ENCODE data around the gene PIK3R1. TPM values are rescaled to one million over a fixed set of nuclear protein-coding genes. Genes with fewer than 3 reads are reported as not detected.

Gene PIK3R1
- total and polyA plus RNA-seq, 2 experiments from 2014 or later, result 5.9 to 9.8 TPM

GRCh38 chr5:68325065-68325580 lies 109.6 kb downstream of the PIK3R1 start:
- DNase-seq (ENCODE audit: low spot score) (no peak), ATAC-seq (no peak)
- Histone ChIP-seq H3K4me1 (ENCODE audit: insufficient read depth) (no peaks in the 10 kb centered on the region), H2AFZ (no peak overlapping the region), H3K27ac (ENCODE audit: low read depth) (no peak overlapping the region), H3K79me2 (replicated peaks; ENCODE audit: insufficient read depth) (no peaks in the 10 kb centered on the region), H4K20me1 (replicated peaks; ENCODE audit: insufficient read depth) (no peaks in the 10 kb centered on the region), H3K27me3 (ENCODE audit: insufficient read depth) (no peaks in the 10 kb centered on the region), H3K4me3 (no peak overlapping the region), H3K9me2 (ENCODE audit: insufficient read depth) (peaks cover 10% of the 10 kb centered on the region; the same call in 1 of the 2 replicates), H3K36me3 (ENCODE audit: insufficient read depth) (no peaks in the 10 kb centered on the region), H3F3A (replicated peaks; ENCODE audit: low read depth) (no peaks in the 10 kb centered on the region), H3K4me2 (no peak overlapping the region)
- peaks cover 15% of the 10 kb centered on the region for H3K9me3 Mint-ChIP-seq
- TF ChIP-seq CTCF (conservative IDR thresholded peaks at IDR 0.05; ENCODE audit: low read depth in 2 of 2) (no peak), POLR2AphosphoS5 (IDR thresholded peaks at IDR 0.05; ENCODE audit: low read depth) (no peak), STAT1 (IDR thresholded peaks at IDR 0.05; ENCODE audit: unreplicated experiment) (no peak), NANOG (IDR thresholded peaks at IDR 0.05; ENCODE audit: borderline replicate concordance) (no peak), EZH2 (IDR thresholded peaks at IDR 0.05; ENCODE audit: low read depth, unreplicated experiment) (no peak), ZNF462 (CRISPR knock-in tag; IDR thresholded peaks at IDR 0.05) (no peak), ZNF331 (CRISPR knock-in tag; IDR thresholded peaks at IDR 0.05; ENCODE audit: low read depth) (no peak), ETS1 (IDR thresholded peaks at IDR 0.05) (no peak), EZH2phosphoT487 (IDR thresholded peaks at IDR 0.05; ENCODE audit: unreplicated experiment) (no peak), ZNF114 (CRISPR knock-in tag; IDR thresholded peaks at IDR 0.05) (no peak), CREB1 (CRISPR knock-in tag; IDR thresholded peaks at IDR 0.05; ENCODE audit: low read depth) (no peak)
- H3K27ac Mint-ChIP-seq, result no peak overlapping the region
- peaks cover 9% of the 10 kb centered on the region for H3K36me3 Mint-ChIP-seq (ENCODE audit: low read depth)
- peaks cover 2% of the 10 kb centered on the region; the same call in 1 of the 3 replicates for H3K4me1 Mint-ChIP-seq
- no peak overlapping the region for H3K4me3 Mint-ChIP-seq
- no peaks in the 10 kb centered on the region for H3K27me3 Mint-ChIP-seq (ENCODE audit: insufficient read depth, low read depth, poor library complexity)
